ENCODE results near the gene PTPRG.

GRCh38 chr3:61771976-61772375 lies 210.6 kb downstream of the PTPRG start:
- no peak for TF ChIP-seq CTCF (conservative IDR thresholded peaks at IDR 0.05; ENCODE audit: low read length)
- TF ChIP-seq EZH2phosphoT487 (IDR thresholded peaks at IDR 0.05; ENCODE audit: borderline replicate concordance): no peak

Measured in Loucy (cell line).